ENCODE measurements around the gene GRK1.
"Not testable (repeated sequence)": the region's sequence is repeated elsewhere in the genome, so short reads cannot be mapped to it uniquely, and the experiment has no call there.

GRK1 gene

DNA sequence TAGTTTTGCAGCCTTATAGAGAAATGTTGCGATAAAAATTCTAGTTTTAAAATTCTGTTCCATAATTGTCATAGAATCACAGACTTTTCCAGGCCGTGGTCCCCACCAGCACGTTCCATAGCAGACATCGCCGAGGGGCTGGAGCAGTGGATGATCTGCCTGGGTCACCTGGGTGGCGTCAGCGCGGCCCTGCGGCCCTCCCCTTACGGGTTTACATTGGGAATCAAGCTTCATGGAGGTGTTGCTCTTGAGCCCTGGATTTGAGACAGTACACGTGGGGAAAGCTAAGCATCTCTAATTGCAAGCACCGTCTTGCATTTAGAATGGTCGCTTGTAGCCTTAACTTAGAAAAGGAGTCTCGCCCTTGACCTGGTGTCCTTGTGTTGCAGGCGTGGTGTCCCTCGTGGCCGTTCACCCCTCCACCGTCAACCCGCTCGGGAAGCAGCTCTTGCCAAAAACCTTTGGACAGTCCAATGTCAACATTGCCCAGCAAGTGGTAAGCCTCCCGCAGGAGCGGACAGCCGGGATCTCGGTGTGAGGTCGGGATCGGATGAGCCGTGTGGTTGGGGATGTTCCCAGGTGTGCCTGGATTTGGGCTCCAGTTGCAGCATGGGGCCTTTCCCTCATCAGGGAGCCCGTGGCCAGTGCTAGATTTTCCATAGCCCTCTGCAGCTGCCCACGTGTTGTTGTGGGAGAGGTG is 44.1 kb upstream of the GRK1 start:
- Histone ChIP-seq H3K27me3 (ENCODE audit: insufficient read depth, insufficient read length) (no peaks in the 10 kb centered on the region), H3K4me3 (ENCODE audit: insufficient read length, low read depth) (no peak overlapping the region), H3K36me3 (ENCODE audit: insufficient read depth, insufficient read length, low read length) (peaks cover 61% of the 10 kb centered on the region), H3K9ac (ENCODE audit: insufficient read length, low read depth) (no peak overlapping the region), H3K9me3 (ENCODE audit: insufficient read depth, low read length) (peaks cover 10% of the 10 kb centered on the region; the same call in 1 of the 2 replicates), H3K4me1 (ENCODE audit: insufficient read depth, insufficient read length) (peaks cover 5% of the 10 kb centered on the region)
- TF ChIP-seq SUZ12 (IDR thresholded peaks at IDR 0.05; ENCODE audit: extremely low read depth, insufficient read depth, insufficient read length) (no peak), ZNF274 (IDR thresholded peaks at IDR 0.05; ENCODE audit: low read depth, low read length) (no peak), YY1 (IDR thresholded peaks at IDR 0.05; ENCODE audit: insufficient read depth, insufficient read length) (no peak)
- DNase-seq (ENCODE audit: low read depth, low spot score), result no peak

DNA sequence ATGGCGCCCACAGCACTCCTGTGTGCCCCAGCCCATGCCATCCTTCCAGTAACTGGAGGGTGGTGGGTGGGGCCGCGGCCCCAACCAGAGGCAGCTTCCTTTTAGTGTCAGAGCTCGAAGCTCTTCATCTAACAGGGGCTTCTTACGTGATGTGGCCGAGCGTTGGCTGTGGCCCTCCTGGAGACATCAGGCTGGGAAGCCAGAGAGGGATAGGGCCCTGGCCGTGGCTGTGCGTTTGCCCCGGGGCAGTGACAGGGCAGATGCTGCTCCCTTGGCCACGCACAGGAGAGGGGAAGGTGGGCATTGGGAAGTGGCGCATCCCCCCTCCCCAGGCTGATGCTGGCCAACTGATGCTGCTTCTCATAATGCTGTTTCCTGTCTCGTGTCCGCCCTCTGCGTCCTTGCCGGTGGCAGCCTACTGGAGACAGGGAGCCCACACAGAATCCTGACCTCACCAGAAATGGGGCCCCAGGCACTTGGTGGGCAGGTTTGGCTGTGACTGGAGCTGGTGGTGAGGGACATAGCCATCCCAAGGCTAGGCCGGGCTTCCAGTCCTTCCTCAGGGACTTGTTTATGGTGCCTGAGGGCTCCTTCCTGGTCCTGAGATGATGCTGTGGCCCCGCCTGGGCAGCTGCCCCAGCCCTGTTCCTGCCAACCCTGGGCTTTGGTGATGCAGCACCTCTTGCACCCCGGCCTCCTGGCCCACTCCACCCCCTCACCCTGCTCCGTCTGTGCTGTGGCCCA is 43.4 kb upstream of the GRK1 start:
- Histone ChIP-seq H3K9ac (ENCODE audit: insufficient read length, low read depth) (no peak overlapping the region), H3K36me3 (ENCODE audit: insufficient read depth, insufficient read length, low read length) (peaks cover 64% of the 10 kb centered on the region), H3K4me1 (ENCODE audit: insufficient read depth, insufficient read length) (peaks cover 5% of the 10 kb centered on the region), H3K9me3 (ENCODE audit: insufficient read depth, low read length) (peaks cover 10% of the 10 kb centered on the region; the same call in 1 of the 2 replicates), H3K4me3 (ENCODE audit: insufficient read length, low read depth) (no peak overlapping the region), H3K27me3 (ENCODE audit: insufficient read depth, insufficient read length) (no peaks in the 10 kb centered on the region)
- no peak for DNase-seq (ENCODE audit: low read depth, low spot score)
- TF ChIP-seq ZNF274 (IDR thresholded peaks at IDR 0.05; ENCODE audit: low read depth, low read length), result no peak
- TF ChIP-seq SUZ12 (IDR thresholded peaks at IDR 0.05; ENCODE audit: extremely low read depth, insufficient read depth, insufficient read length), result no peak
- TF ChIP-seq YY1 (IDR thresholded peaks at IDR 0.05; ENCODE audit: insufficient read depth, insufficient read length), result no peak

DNA sequence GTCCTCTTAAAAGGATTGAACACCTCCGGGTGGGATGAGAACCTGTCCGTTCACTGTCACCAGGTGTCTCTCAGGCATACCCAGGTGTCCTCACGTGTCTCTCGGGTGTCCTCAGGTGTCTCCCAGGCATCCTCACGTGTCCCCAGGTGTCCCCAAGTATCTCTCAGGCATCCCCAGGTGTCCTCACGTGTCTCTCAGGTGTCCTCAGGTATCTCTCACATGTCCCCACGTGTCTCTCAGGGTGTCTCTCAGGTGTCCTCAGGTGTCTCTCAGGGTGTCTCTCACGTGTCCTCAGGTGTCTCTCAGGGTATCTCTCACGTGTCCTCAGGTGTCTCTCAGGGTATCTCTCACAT is 42.8 kb upstream of the GRK1 start:
- Histone ChIP-seq H3K4me3 (ENCODE audit: insufficient read length, low read depth) (no peak overlapping the region), H3K36me3 (ENCODE audit: insufficient read depth, insufficient read length, low read length) (peaks cover 67% of the 10 kb centered on the region), H3K27me3 (ENCODE audit: insufficient read depth, insufficient read length) (no peaks in the 10 kb centered on the region), H3K9me3 (ENCODE audit: insufficient read depth, low read length) (peaks cover 10% of the 10 kb centered on the region; the same call in 1 of the 2 replicates), H3K4me1 (ENCODE audit: insufficient read depth, insufficient read length) (peaks cover 5% of the 10 kb centered on the region), H3K9ac (ENCODE audit: insufficient read length, low read depth) (no peak overlapping the region)
- no peak for DNase-seq (ENCODE audit: low read depth, low spot score)
- TF ChIP-seq SUZ12 (IDR thresholded peaks at IDR 0.05; ENCODE audit: extremely low read depth, insufficient read depth, insufficient read length), result no peak
- no peak for TF ChIP-seq YY1 (IDR thresholded peaks at IDR 0.05; ENCODE audit: insufficient read depth, insufficient read length)
- TF ChIP-seq ZNF274 (IDR thresholded peaks at IDR 0.05; ENCODE audit: low read depth, low read length), result no peak

DNA sequence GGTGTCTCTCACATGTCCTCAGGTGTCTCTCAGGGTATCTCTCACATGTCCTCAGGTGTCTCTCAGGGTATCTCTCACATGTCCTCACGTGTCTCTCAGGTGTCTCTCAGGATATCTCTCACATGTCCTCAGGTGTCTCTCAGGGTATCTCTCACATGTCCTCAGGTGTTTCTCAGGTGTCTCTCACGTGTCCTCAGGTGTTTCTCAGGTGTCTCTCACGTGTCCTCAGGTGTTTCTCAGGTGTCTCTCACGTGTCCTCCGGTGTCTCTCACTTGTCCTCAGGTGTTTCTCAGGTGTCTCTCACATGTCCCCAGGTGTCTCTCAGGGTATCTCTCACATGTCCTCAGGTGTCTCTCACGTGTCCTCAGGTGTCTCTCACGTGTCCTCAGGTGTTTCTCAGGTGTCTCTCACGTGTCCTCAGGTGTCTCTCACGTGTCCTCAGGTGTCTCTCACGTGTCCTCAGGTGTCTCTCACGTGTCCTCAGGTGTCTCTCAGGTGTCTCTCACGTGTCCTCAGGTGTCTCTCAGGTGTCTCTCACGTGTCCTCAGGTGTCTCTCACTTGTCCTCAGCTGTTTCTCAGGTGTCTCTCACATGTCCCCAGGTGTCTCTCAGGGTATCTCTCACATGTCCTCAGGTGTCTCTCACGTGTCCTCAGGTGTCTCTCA is 42.2 kb upstream of the GRK1 start:
- not testable (repeated sequence) for H3K27me3 ChIP-seq (ENCODE audit: insufficient read depth, insufficient read length)
- H3K9me3 ChIP-seq (ENCODE audit: insufficient read depth, low read length), result peaks cover 10% of the 10 kb centered on the region; the same call in 1 of the 2 replicates
- H3K36me3 ChIP-seq (ENCODE audit: insufficient read depth, insufficient read length, low read length), result peaks cover 68% of the 10 kb centered on the region

DNA sequence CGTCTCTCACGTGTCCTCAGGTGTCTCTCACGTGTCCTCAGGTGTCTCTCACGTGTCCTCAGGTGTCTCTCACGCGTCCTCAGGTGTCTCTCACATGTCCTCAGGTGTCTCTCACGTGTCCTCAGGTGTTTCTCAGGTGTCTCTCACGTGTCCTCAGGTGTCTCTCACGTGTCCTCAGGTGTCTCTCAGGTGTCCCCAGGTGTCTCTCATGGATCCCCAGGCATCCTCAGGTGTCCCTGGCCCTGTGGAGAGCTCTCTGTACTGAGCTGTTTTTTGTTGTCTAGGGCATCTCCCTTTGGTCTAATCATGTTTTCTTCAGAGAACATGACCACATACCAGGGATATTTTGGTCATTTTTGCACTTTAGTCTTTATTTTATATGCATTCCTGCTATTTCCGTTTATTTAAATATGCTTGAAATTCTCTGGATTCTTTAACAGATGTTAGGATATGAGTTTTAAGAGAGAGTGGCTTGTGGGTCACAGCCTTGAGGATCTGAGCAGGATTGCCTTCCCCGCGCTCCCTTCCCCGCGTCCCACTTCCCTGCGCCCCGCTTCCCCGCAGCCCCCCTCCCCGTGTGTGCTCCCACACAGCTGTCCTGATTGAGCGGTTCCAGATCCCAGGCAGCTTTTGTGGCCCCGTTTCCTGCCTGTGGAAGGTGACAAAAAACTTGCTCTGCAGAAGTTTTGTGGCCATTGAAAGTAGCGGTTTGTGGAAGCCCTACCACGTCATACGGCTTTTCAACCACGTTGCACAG is 40.9 kb upstream of the GRK1 start:
- H3K36me3 ChIP-seq (ENCODE audit: insufficient read depth, insufficient read length, low read length), result peaks cover 71% of the 10 kb centered on the region
- no peak for TF ChIP-seq YY1 (IDR thresholded peaks at IDR 0.05; ENCODE audit: insufficient read depth, insufficient read length)
- TF ChIP-seq ZNF274 (IDR thresholded peaks at IDR 0.05; ENCODE audit: low read depth, low read length), result no peak
- TF ChIP-seq SUZ12 (IDR thresholded peaks at IDR 0.05; ENCODE audit: extremely low read depth, insufficient read depth, insufficient read length), result no peak
- DNase-seq (ENCODE audit: low read depth, low spot score), result no peak

More for the DNA sequence above, 42.2 kb upstream of the GRK1 start:
- not testable (repeated sequence) for DNase-seq (ENCODE audit: low read depth, low spot score); H3K4me1 ChIP-seq (ENCODE audit: insufficient read depth, insufficient read length); H3K9ac ChIP-seq (ENCODE audit: insufficient read length, low read depth); H3K4me3 ChIP-seq (ENCODE audit: insufficient read length, low read depth)

DNA sequence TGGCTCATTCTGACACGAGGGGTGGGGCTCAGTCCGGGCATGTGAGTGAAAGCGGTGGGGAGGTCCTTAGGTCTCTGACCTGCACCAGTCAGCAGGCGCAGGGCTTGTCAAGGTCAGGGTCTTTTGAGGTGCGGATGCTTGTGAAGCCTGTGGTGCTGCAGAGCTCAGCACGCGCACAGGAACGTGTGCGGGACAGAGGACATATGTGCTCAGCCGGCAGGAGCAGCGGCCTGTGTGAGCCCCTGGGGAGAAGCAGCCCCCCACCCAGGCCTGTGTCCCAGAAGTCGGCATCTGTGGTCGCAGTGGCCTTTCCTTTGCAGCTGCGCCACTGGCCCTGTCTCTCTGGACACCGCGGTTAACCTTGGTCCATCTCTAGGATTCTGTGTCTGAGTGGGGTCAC is 39.9 kb upstream of the GRK1 start:
- Histone ChIP-seq H3K4me1 (ENCODE audit: insufficient read depth, insufficient read length) (no peaks in the 10 kb centered on the region), H3K4me3 (ENCODE audit: insufficient read length, low read depth) (no peak overlapping the region), H3K9ac (ENCODE audit: insufficient read length, low read depth) (no peak overlapping the region), H3K27me3 (ENCODE audit: insufficient read depth, insufficient read length) (no peaks in the 10 kb centered on the region), H3K36me3 (ENCODE audit: insufficient read depth, insufficient read length, low read length) (peaks cover 81% of the 10 kb centered on the region), H3K9me3 (ENCODE audit: insufficient read depth, low read length) (peaks cover 10% of the 10 kb centered on the region; the same call in 1 of the 2 replicates)
- DNase-seq (ENCODE audit: low read depth, low spot score), result no peak
- TF ChIP-seq YY1 (IDR thresholded peaks at IDR 0.05; ENCODE audit: insufficient read depth, insufficient read length), result no peak
- TF ChIP-seq SUZ12 (IDR thresholded peaks at IDR 0.05; ENCODE audit: extremely low read depth, insufficient read depth, insufficient read length), result no peak
- TF ChIP-seq ZNF274 (IDR thresholded peaks at IDR 0.05; ENCODE audit: low read depth, low read length), result no peak

More for the DNA sequence above, 40.9 kb upstream of the GRK1 start:
- Histone ChIP-seq H3K4me3 (ENCODE audit: insufficient read length, low read depth) (no peak overlapping the region), H3K4me1 (ENCODE audit: insufficient read depth, insufficient read length) (no peaks in the 10 kb centered on the region), H3K27me3 (ENCODE audit: insufficient read depth, insufficient read length) (no peaks in the 10 kb centered on the region), H3K9me3 (ENCODE audit: insufficient read depth, low read length) (peaks cover 10% of the 10 kb centered on the region; the same call in 1 of the 2 replicates), H3K9ac (ENCODE audit: insufficient read length, low read depth) (no peak overlapping the region)
